LNCaP clone FGC (cell line): ENCODE results near the gene ABLIM1.

Experiments used
- DNase-seq: peaks from one replicate; pipeline ENCODE4 v3.0.0-alpha.2; 2011; ENCODE audit warnings: low read depth
- H3K4me3 ChIP-seq: 2 replicates; pipeline ENCODE4 v1.5.1; 2011; ENCODE audit warnings: mild to moderate bottlenecking, low read depth, low read length, control low read depth
- CTCF ChIP-seq: IDR thresholded peaks from 2 replicates; pipeline ENCODE4 v1.5.1; 2012; ENCODE audit warnings: mild to moderate bottlenecking; ENCODE audit not compliant: control insufficient read depth, insufficient read depth; ENCODE audit errors: extremely low read depth

ABLIM1 gene

GRCh38 chr10:114559636-114560035, 98.4 kb downstream of the ABLIM1 start:
- H3K4me3 ChIP-seq = no peak overlapping the region
- no peak for DNase-seq
- TF ChIP-seq CTCF = no peak

- TF ChIP-seq CTCF = no peak
These were observed 100.2 kb downstream of the ABLIM1 start for GRCh38 chr10:114557854-114558253.

GRCh38 chr10:114556236-114557122, 101.6 kb downstream of the ABLIM1 start:
- TF ChIP-seq CTCF = no peak
- H3K4me3 ChIP-seq = no peak overlapping the region
- no peak for DNase-seq

More at GRCh38 chr10:114557854-114558253, 100.2 kb downstream of the ABLIM1 start:
- no peak for DNase-seq
- H3K4me3 ChIP-seq = no peak overlapping the region

- no peak overlapping the region for H3K4me3 ChIP-seq
- no peak for TF ChIP-seq CTCF
- no peak for DNase-seq
These were observed 104.6 kb downstream of the ABLIM1 start for GRCh38 chr10:114553436-114553835.

DNA sequence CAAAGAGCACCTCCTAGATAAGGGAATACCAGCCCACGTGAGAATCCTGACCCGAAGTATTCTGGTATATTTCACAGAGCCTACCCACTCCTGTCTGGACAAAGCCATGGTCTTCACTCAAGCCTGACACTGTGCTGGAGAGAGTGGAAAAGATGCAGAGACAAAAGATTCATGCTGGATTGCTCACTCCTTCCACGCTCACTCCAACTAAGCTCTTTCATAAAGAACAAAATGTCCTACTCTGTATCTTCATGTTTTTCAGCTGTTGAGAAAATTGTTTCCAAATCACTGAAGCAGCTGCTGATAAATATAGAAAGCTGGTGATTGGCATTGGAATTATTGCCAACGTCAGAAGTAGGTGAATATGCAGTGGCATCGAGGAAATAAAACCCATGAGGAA, 106.0 kb downstream of the ABLIM1 start:
- DNase-seq = no peak
- H3K4me3 ChIP-seq = no peak overlapping the region
- no peak for TF ChIP-seq CTCF

GRCh38 chr10:114551636-114551972, 106.5 kb downstream of the ABLIM1 start:
- no peak for TF ChIP-seq CTCF
- H3K4me3 ChIP-seq = no peak overlapping the region
- no peak for DNase-seq
